ENCODE data around the gene PLXNA4.

PLXNA4 gene

DNA sequence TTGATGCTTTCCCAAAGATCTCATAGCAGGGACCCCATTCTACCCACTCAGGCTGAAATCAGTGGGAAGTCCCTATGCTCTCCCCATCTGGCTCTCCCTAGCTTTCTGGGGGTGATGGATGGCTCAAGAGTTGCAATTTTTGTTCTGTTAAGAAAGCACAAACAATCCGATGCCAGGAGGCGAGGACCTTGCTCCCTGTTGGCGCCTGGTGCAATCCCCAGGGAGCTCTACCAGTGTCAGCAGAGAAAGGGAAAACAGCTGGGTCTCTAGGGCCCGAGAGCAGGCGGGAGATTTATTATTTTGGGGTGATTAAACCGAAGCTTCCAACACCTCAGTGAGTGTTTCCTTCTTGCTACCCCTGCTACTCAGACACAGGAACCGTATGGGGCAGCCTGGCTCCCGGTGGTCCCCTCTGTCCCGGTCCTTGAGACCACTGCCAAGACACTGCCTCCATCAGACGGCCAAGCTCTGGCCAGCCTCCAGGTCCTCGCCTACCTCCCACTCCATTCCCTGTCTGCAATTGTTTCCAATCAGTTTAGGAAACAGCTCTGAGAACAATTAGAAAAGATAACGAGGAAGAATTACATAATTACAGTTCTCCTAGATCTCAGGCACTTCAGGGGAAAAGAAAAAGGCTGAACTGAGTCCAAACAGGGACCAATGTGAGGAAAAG, 147.9 kb downstream of the PLXNA4 start:
- no peak for TF ChIP-seq CTCF (IDR thresholded peaks at IDR 0.05; ENCODE audit: low read depth, low read length)
- H3K4me3 ChIP-seq (ENCODE audit: low read depth, low read length), result no peak overlapping the region

DNA sequence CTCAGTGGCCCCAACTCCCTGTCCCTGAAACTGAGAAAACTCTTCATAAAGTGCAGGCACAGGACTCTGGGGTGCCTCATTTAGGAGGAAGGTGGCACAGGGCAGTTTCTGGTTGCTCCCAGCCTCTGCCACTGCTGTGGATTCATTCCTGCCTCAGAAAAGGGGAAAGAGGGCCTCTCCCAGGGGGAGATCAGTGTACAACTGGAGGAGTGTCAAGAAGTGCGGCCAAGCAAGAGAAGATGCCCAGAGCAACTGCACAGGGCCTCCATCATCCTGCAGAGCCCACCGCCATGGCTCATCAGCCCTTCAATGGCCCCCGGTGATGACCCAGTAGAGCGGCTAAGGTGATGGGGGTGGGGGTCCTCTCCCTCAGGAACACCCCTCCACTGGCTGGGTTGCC, 150.3 kb downstream of the PLXNA4 start:
- no peak for TF ChIP-seq CTCF (IDR thresholded peaks at IDR 0.05; ENCODE audit: low read depth, low read length)
- no peak overlapping the region for H3K4me3 ChIP-seq (ENCODE audit: low read depth, low read length)

DNA sequence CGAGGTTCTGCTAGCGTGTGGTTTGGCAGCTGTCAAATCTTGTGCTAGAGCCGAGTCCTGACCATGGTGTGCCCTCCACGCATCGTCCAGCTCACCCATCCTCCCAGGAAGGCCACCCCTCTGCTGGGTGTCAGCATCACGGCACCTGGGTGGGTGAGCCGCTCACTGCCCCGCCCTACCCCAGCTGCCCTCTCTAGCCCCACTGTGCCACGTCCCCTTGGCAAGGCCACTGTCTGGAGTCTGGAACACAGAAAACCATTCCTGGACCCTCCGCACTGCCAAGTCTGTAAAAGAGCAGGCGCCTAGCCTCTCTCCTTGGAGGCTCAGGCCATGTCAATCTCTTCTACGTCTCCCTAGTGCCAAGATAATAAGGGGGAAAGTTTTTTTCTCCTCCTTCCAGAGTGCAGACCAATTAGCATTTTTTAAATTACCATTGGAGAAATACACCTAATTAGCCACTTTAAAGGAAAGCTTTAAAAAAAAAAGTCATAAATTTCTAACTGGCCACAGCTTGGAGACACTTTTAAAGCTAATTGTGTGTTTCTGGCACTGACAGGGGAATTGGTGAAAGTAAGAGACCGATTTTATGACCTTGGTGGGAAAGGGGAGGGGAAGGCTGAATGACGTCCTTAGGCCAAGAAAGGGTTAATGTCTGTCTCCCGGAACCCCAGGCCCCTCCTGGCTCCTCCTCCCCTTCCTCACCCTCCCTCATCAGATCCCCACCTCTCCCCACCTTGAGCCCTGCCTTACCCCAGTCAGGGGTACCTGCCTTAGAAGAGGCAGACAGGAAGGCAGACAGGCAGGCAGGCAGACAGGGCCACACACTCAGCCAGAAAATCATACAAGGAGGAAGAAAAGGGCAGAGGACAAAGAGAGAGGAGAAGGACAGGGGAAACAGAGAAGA, 151.2 kb downstream of the PLXNA4 start:
- H3K4me3 ChIP-seq (ENCODE audit: low read depth, low read length), result no peak overlapping the region

GRCh38 chr7:132424277-132424676, 152.0 kb downstream of the PLXNA4 start:
- no peak for TF ChIP-seq CTCF (IDR thresholded peaks at IDR 0.05; ENCODE audit: low read depth, low read length)
- H3K4me3 ChIP-seq (ENCODE audit: low read depth, low read length), result no peak overlapping the region

More for the DNA sequence above, 151.2 kb downstream of the PLXNA4 start:
- TF ChIP-seq CTCF (IDR thresholded peaks at IDR 0.05; ENCODE audit: low read depth, low read length), result no peak

- TF ChIP-seq CTCF (IDR thresholded peaks at IDR 0.05; ENCODE audit: low read depth, low read length), result no peak
- no peak overlapping the region for H3K4me3 ChIP-seq (ENCODE audit: low read depth, low read length)
These were observed 152.6 kb downstream of the PLXNA4 start for GRCh38 chr7:132423594-132424200.

GRCh38 chr7:132422502-132423111, 153.7 kb downstream of the PLXNA4 start:
- no peak for TF ChIP-seq CTCF (IDR thresholded peaks at IDR 0.05; ENCODE audit: low read depth, low read length)
- H3K4me3 ChIP-seq (ENCODE audit: low read depth, low read length), result no peak overlapping the region

All from WI38 (cell line).